ENCODE results near the gene TTLL13.
A peak's percentile ranks its signal among the peaks of the same experiment; 100 is the strongest.

GRCh38 chr15:90233387-90234095, 15.8 kb upstream of the TTLL13 start, which contains the start of gene CIB1:
- peak; percentile 45; the same call in 1 of the 2 replicates for TF ChIP-seq CTCF (conservative IDR thresholded peaks at IDR 0.05; ENCODE audit: low read depth, low read length)
- TF ChIP-seq EZH2 (IDR thresholded peaks at IDR 0.05; ENCODE audit: low read length, unreplicated experiment): no peak
- TF ChIP-seq EZH2phosphoT487 (IDR thresholded peaks at IDR 0.05; ENCODE audit: borderline replicate concordance, low read length): no peak
